Nucleus accumbens (tissue), 56 donors: ENCODE data around the gene TGM4.

ENCODE experiments used
- DNase-seq, 56 donors: peaks; one replicate each; lab custom pipeline; 2025; lab: John Stamatoyannopoulos, UW

TGM4 gene

DNA sequence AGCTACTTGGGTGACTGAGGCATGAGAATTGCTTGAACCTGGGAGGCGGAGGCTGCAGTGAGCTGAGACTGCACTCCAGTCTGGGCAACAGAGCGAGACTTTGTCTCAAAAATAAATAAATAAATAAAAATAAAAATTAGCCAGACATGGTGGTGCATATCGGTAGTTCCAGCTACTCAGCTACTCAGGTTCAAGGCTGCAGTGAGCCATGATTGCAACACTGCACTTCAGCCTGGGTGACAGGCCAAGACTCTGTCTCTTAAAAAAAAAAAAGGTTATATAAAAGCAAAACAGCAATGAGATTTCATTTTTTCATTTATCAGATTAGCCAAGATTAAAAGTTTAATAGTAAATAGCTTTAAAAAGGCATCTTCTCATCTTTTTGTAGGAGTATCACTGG is 2.9 kb downstream of the TGM4 start:
- DNase-seq, result no peak

- DNase-seq, result no peak
Observed at GRCh38 chr3:44880284-44880683, 5.9 kb downstream of the TGM4 start.

- DNase-seq, result no peak
Observed at GRCh38 chr3:44883213-44883955, 9.0 kb downstream of the TGM4 start.

- DNase-seq, result peak in 6 of 56 donors; percentile 6 to 25 (median 11)
Observed at GRCh38 chr3:44883999-44884431, 9.6 kb downstream of the TGM4 start.

- no peak for DNase-seq
Observed at GRCh38 chr3:44885618-44886017, 11.2 kb downstream of the TGM4 start.

GRCh38 chr3:44886561-44886960 is 12.2 kb downstream of the TGM4 start:
- no peak for DNase-seq

GRCh38 chr3:44887101-44887500 is 12.7 kb downstream of the TGM4 start:
- DNase-seq, result no peak

- no peak for DNase-seq
Observed at GRCh38 chr3:44890258-44890657, 15.8 kb downstream of the TGM4 start.

DNA sequence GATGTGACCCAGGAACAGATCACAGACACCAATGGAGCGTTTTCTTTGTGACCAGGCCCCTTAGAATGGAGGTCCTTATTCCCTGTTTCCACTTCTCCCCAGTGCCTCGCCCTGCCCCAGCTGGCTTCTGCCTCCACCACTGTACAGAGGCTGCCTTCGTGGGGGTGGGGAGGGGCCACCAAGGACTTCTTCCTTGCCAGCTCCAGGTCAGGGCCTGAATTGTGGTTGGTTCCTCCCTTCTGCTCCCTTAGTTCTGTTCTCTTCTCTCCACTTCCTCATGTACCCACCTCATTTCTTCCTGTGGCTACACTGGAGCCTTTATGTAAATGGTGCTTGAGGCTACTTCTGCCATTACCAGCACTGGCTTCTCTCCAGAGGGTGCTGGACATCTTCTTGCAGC is 16.4 kb downstream of the TGM4 start:
- no peak for DNase-seq

- no peak for DNase-seq
Observed at GRCh38 chr3:44892689-44893088, 18.3 kb downstream of the TGM4 start.

DNA sequence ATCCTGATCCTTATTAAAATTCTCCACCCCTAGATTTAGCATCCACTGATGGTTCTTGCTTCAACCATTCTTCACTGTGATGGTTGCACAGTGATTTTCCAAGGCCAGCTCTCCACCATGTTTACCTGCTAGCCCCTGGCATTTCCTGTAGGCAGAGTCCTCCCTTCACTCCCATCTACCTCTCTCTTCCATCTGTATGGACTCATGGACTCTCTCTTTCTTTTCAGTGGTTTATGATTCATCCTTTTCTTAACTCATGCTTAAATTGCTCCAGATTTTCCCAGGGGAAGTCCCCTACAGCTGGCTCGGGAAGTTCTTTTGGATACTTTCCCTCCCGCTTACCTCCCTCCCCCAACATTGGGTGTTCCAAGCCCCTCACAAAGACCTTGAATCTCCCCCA is 18.7 kb downstream of the TGM4 start:
- DNase-seq, result no peak

DNA sequence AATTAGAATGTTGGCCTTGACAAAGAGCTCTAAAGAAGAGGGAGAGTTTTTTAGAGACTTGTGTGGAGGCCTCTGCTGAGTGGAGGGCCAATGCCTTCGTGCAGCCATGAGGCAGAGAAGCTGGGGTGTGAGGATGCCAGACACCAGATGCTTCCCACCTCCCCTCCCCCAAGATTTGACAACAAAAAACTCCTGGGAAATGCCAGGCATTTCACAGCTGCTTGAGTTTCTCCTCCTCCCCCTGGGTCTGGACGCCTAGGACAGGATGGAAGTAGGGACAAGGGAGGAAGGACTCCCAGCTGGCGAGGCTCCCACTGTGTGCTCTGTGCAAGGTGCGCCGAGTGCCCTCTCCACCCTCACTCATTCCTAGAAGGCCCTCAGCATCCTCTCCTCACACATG is 20.1 kb downstream of the TGM4 start:
- DNase-seq, result no peak

DNA sequence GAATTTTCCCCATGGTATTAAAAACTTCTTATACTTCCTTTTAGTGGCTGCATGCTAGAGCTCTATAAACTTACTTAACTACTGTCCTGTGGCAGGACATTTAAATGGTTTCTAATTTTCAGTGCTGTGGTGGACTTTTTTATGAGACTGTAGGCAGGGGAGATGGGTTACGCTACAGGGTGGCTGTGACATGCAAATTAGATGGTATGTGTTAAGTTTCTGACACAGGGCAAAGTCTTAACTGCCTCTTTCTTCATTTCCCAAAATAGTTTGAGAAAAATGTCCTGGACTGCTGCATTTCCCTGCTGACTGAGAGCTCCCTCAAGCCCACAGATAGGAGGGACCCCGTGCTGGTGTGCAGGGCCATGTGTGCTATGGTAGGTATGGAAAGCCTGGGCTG is 22.0 kb downstream of the TGM4 start:
- DNase-seq, result no peak

DNA sequence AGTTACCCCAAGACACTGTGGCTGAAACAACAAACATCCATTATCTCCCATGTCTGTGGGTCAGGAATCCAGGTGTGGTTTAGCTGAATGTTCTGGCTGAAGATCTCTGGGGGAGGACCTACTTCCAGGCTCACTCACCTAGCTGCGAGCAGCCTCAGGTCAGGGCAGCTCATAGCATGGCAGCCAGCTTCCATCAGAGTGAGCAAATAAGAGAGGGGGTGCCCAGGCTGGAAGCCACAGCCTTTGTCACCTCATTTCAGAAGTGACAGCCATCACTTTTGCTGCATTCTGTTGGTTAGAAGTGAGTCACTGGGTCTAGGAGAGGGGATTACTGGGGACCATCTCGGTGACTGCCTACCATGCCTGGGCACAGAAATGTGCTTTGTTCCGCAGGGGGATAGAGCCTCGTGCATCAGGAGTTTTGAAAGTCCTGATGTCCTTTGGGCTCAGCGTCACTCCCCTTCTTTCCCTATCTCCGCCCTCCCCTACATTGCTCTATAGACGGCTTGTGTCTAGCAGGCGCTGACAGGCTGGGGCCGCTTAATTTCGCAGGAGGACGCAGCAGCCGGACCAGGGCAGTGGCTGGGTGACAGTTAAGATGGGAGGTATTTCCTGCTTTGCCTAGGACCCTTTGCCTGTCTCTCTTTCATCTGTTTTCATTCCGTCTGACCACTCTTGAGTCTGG is 25.4 kb downstream of the TGM4 start:
- no peak for DNase-seq

DNA sequence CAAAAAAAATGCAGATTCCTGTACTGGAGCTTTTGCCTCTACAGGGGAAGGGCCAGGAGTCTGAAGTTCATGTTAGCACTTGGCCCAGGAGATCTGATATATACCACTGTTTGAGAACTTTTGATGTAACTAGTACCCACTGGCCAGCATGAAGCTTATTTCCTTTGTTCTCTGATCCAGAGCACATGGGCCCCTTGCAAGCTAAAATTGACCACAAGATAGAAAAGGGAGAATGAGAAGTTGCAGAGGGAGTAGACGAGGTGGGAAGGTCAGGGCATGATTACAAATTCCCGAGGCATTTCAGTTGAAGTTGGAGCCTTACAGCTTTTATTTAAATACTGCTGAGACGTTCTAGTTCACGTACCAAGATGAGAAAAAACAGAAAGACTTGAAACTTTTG is 28.2 kb downstream of the TGM4 start:
- no peak for DNase-seq

DNA sequence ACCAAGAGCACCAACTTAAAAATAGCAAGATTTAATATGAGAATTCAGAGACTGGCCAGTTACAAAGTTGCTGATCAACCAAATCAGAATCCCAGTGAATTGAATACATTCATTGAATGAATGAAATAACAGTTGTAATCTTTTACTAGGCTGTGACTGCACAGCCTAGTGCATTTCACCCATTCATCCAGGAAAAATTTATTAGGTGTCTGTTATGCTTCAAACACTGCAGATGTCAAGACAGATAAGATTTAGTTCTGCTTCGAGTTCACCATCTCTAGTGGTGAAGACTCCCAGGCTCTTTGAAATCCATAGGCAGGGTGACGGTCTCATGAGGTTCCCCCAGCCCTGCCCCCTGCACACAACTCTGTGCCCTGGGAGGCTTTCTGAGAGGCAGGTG is 28.9 kb downstream of the TGM4 start:
- no peak for DNase-seq

DNA sequence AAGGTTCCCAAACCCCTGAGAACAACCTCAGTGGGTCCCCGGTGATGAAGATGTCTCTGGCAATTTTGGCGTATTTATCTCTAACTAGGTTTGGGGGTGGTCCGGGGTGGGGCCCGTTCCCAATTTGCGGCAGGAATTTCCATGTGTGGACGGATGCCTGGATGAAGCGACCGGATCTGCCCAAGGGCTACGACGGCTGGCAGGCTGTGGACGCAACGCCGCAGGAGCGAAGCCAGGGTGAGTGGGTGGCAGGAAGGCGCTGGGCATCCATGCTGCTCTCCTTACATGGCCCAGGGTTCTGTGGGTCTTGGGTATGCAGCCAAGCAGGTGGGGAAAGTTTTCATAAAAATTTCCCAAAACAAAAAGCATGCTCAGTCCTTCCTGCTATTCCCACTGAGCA is 29.3 kb downstream of the TGM4 start:
- no peak for DNase-seq

DNA sequence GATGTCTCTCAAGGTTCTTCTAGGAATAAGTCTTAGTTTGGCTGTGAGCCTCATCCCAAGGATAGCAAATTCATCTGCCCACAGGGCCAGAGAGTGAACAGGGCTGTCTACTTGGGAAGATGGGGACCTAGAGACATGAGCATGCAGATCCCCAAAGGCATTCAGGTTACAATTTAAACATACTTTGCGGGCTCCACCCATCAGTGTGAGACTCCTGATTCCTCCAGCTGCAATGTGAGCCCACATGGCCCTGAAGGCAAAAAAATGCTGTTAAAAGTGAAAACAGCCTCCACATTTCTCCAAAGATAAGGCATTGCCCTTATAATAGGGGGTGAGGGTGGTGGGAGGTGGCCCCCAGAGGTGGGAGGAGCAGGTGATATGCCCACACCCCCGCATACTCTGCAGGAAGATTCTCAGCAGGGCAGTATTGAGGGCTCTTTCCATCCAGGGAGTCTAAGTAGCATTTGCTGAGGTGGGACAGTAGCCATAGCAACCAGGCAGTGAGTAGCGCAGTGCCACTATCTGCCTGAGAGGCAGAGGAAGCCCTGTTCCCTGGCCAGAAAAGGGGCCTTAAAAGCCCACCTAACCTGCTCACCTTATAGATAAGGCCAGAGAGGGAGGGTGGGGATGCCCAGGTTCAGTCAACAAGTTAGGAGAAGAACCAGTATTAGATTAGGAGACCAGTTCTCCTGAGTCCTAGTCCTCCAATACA is 31.2 kb downstream of the TGM4 start:
- no peak for DNase-seq

GRCh38 chr3:44906997-44907396 is 32.6 kb downstream of the TGM4 start:
- DNase-seq, result no peak

DNA sequence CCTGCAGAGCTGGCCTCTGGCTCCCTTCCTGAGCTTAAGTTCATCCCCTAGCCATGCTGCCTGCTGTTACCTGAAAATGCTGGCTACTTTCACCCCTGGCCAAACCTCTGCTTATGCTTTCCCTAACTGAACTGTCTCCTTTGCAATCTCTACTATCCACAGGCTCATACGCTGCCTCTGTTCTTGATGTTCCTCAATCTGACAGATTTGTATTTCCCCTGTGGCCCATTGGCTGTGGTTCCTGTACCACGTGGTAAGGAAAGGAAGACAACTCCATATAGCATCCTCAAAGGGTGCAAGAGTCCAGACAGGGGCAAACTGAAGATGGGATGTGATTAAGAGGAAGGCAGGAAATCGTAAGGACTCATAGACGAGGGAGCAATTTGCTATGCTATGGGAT is 33.2 kb downstream of the TGM4 start:
- no peak for DNase-seq

DNA sequence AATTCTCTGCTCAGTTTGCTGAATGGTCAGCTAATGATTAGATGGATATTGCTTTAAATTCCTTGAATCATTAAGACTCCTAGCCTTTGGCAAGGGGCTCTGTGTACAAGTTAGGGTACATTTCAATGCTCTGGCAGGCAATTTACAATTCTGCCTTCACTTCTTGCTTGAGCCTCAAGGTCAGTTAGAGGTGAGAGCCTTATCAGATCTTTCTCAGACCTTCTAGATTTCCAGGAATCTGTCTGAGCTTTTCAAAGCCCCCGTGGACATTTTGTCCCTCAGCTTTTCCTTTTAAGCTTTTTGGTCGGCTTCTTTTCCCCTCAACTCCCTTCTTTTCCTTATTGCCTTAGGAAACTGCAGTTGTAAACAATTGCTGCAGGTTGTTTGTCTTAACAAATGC is 34.7 kb downstream of the TGM4 start:
- no peak for DNase-seq

GRCh38 chr3:44910693-44911092 is 36.3 kb downstream of the TGM4 start:
- no peak for DNase-seq
